Esophagus muscularis mucosa (tissue), 4 donors: ENCODE results near the gene KRTAP9-8.
"Not testable (repeated sequence)": the region's sequence is repeated elsewhere in the genome, so short reads cannot be mapped to it uniquely, and the experiment has no call there.

ENCODE experiments used
- EP300 ChIP-seq: sonication (generic); formaldehyde crosslinking; IDR thresholded peaks from one replicate; pipeline ENCODE4 v1.6.1; 2017; ENCODE audit warnings: antibody characterized with exemption
- POLR2A ChIP-seq: fragments of 450-650 bp; IDR thresholded peaks from one replicate; pipeline ENCODE4 v1.6.1; 2017; ENCODE audit warnings: antibody characterized with exemption, moderate library complexity, mild to moderate bottlenecking, low read depth
- POLR2AphosphoS5 ChIP-seq, 2 donors: sonication (generic); formaldehyde crosslinking; IDR thresholded peaks; one replicate each; pipeline ENCODE4 v1.6.1; 2017; ENCODE audit warnings: antibody characterized with exemption in 2 of 2
- TF ChIP-seq, protein P1 (sequence below), 3 experiments: fragments of 200-600 bp in 2 of 3; fragments of 450-650 bp in 1 of 3; sonication (generic) in 2 of 3; IDR thresholded peaks; one replicate each; pipeline ENCODE4 v1.5.1; 2017 to 2019; ENCODE audit warnings: antibody characterized with exemption in 3 of 3, mild to moderate bottlenecking in 2 of 3, moderate library complexity in 1 of 3

- TF ChIP-seq, protein P1, sequence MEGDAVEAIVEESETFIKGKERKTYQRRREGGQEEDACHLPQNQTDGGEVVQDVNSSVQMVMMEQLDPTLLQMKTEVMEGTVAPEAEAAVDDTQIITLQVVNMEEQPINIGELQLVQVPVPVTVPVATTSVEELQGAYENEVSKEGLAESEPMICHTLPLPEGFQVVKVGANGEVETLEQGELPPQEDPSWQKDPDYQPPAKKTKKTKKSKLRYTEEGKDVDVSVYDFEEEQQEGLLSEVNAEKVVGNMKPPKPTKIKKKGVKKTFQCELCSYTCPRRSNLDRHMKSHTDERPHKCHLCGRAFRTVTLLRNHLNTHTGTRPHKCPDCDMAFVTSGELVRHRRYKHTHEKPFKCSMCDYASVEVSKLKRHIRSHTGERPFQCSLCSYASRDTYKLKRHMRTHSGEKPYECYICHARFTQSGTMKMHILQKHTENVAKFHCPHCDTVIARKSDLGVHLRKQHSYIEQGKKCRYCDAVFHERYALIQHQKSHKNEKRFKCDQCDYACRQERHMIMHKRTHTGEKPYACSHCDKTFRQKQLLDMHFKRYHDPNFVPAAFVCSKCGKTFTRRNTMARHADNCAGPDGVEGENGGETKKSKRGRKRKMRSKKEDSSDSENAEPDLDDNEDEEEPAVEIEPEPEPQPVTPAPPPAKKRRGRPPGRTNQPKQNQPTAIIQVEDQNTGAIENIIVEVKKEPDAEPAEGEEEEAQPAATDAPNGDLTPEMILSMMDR (IDR thresholded peaks at IDR 0.05): not testable (repeated sequence)
- not testable (repeated sequence) for TF ChIP-seq POLR2AphosphoS5 (IDR thresholded peaks at IDR 0.05); POLR2A; EP300
Observed at GRCh38 chr17:41237949-41238437, at the start of gene KRTAP9-8.
